HG02759 (cell line): Measurements from ENCODE around the gene PPP1R13L.
"Not testable (repeated sequence)": the region's sequence is repeated elsewhere in the genome, so short reads cannot be mapped to it uniquely, and the experiment has no call there.

Source experiments
- ATAC-seq: cut with Tn5 transposase; IDR thresholded peaks from one replicate; pipeline ENCODE4 v1.9.1; 2021; ENCODE audit warnings: mild to moderate bottlenecking, moderate library complexity; ENCODE audit not compliant: unreplicated experiment

The PPP1R13L gene

GRCh38 chr19:45437328-45437727 lies 32.5 kb upstream of the PPP1R13L start:
- no peak for ATAC-seq

- not testable (repeated sequence) for ATAC-seq
Observed at GRCh38 chr19:45432543-45432942, 27.7 kb upstream of the PPP1R13L start.

- ATAC-seq: not testable (repeated sequence)
Observed at GRCh38 chr19:45431008-45431407, 26.1 kb upstream of the PPP1R13L start.

- ATAC-seq: not testable (repeated sequence)
Observed at GRCh38 chr19:45429896-45430295, 25.0 kb upstream of the PPP1R13L start.

- no peak for ATAC-seq
Observed at GRCh38 chr19:45428384-45429231, 23.7 kb upstream of the PPP1R13L start.

GRCh38 chr19:45424191-45425058 lies 19.6 kb upstream of the PPP1R13L start:
- ATAC-seq: no peak

GRCh38 chr19:45423589-45424190 lies 18.8 kb upstream of the PPP1R13L start, which contains the start of gene ERCC1:
TSS of gene ERCC1 (minus strand) at chr19:45423917. CDS start at chr19:45423374, 543 bp downstream.
- peak; percentile 62 for ATAC-seq

- ATAC-seq: no peak
Observed at GRCh38 chr19:45423033-45423588, 18.2 kb upstream of the PPP1R13L start.

- ATAC-seq: no peak
Observed at GRCh38 chr19:45421947-45422498, 17.2 kb upstream of the PPP1R13L start.

GRCh38 chr19:45420871-45421270 lies 16.0 kb upstream of the PPP1R13L start:
- no peak for ATAC-seq

- no peak for ATAC-seq
Observed at GRCh38 chr19:45420356-45420755, 15.5 kb upstream of the PPP1R13L start.

- no peak for ATAC-seq
Observed at GRCh38 chr19:45419895-45420294, 15.0 kb upstream of the PPP1R13L start.

GRCh38 chr19:45419396-45419795 lies 14.5 kb upstream of the PPP1R13L start:
- peak; percentile 66 for ATAC-seq

GRCh38 chr19:45418802-45419201 lies 13.9 kb upstream of the PPP1R13L start:
- no peak for ATAC-seq

- ATAC-seq: no peak
Observed at GRCh38 chr19:45417151-45417550, 12.3 kb upstream of the PPP1R13L start.

- ATAC-seq: no peak
Observed at GRCh38 chr19:45414468-45414867, 9.6 kb upstream of the PPP1R13L start.

GRCh38 chr19:45413497-45413896 lies 8.6 kb upstream of the PPP1R13L start:
- no peak for ATAC-seq

- ATAC-seq: not testable (repeated sequence)
Observed at GRCh38 chr19:45410330-45410729, 5.5 kb upstream of the PPP1R13L start.

- no peak for ATAC-seq
Observed at GRCh38 chr19:45409557-45409920, 4.7 kb upstream of the PPP1R13L start.

- no peak for ATAC-seq
Observed at GRCh38 chr19:45408830-45409556, 4.1 kb upstream of the PPP1R13L start.
